SKM-1 treated with dmso at 0.1 percent for 144 hours (cell line): Measurements from ENCODE around the gene TMEM74B.
A peak's percentile ranks its signal among the peaks of the same experiment; 100 is the strongest.
"Not testable (repeated sequence)": the region's sequence is repeated elsewhere in the genome, so short reads cannot be mapped to it uniquely, and the experiment has no call there.

ENCODE experiments used
- DNase-seq: peaks from one replicate; lab custom pipeline; 2025; ENCODE audit not compliant: unreplicated experiment; lab: John Stamatoyannopoulos, UW

The TMEM74B gene

GRCh38 chr20:1184638-1185315, at the start of gene TMEM74B:
TSS of gene TMEM74B (minus strand) at chr20:1184981. CDS start at chr20:1183801, 1,180 bp downstream.
- DNase-seq, result no peak

- no peak for DNase-seq
Observed at GRCh38 chr20:1232286-1233111, 47.7 kb upstream of the TMEM74B start.

- no peak for DNase-seq
Observed at GRCh38 chr20:1229541-1229940, 44.8 kb upstream of the TMEM74B start.

GRCh38 chr20:1225783-1226654, 41.2 kb upstream of the TMEM74B start, which contains the start of gene RAD21L1:
TSS of gene RAD21L1 (plus strand) at chr20:1226044. CDS start at chr20:1228454, 2,410 bp downstream.
- no peak for DNase-seq

GRCh38 chr20:1225263-1225782, 40.5 kb upstream of the TMEM74B start:
- DNase-seq, result no peak

GRCh38 chr20:1224205-1224890, 39.6 kb upstream of the TMEM74B start:
- DNase-seq, result no peak

- DNase-seq, result not testable (repeated sequence)
Observed at GRCh38 chr20:1222750-1223149, 38.0 kb upstream of the TMEM74B start.

GRCh38 chr20:1216527-1217427, 32.0 kb upstream of the TMEM74B start:
- not testable (repeated sequence) for DNase-seq

- no peak for DNase-seq
Observed at GRCh38 chr20:1215386-1216170, 30.8 kb upstream of the TMEM74B start.

GRCh38 chr20:1214838-1215261, 30.1 kb upstream of the TMEM74B start:
- DNase-seq, result no peak

GRCh38 chr20:1212607-1213396, 28.0 kb upstream of the TMEM74B start:
- peak; percentile 23 for DNase-seq

GRCh38 chr20:1212023-1212422, 27.2 kb upstream of the TMEM74B start:
- DNase-seq, result no peak

GRCh38 chr20:1210501-1210900, 25.7 kb upstream of the TMEM74B start:
- no peak for DNase-seq

- no peak for DNase-seq
Observed at GRCh38 chr20:1209447-1210387, 24.9 kb upstream of the TMEM74B start.

GRCh38 chr20:1207293-1207878, 22.6 kb upstream of the TMEM74B start:
- no peak for DNase-seq
